Measurements from ENCODE around the gene SRRD.

DNA sequence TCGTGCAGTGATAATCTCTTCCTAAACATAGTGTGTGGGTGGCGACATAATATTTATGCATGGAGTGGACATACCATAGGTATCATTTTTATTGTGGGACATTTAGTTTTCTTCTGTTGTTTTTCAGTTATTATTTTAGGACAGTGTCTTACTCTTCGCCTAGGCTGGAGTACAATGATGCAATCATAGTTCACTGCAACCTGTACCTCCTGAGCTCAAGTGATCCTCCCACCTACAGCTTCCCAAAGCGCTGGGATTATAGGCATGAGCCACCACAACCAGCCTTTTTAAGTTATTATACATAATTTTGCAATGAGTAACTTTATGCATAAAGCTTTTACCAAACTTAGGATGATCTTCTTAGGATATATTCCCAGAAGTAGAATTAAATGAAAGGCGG, 2.7 kb downstream of the SRRD start:
- TF ChIP-seq POLR2AphosphoS5 (IDR thresholded peaks at IDR 0.05; ENCODE audit: low read depth, low read length) (no peak), POLR2A (IDR thresholded peaks at IDR 0.05; ENCODE audit: low read depth, low read length) (no peak), TAF1 (IDR thresholded peaks at IDR 0.05; ENCODE audit: borderline replicate concordance, low read depth, low read length) (no peak)
